HFFc6 (cell line): ENCODE measurements around the gene PC. TPM values are rescaled to one million over a fixed set of nuclear protein-coding genes. Genes with fewer than 3 reads are reported as not detected.
A peak's percentile ranks its signal among the peaks of the same experiment; 100 is the strongest.
"Not testable (repeated sequence)": the region's sequence is repeated elsewhere in the genome, so short reads cannot be mapped to it uniquely, and the experiment has no call there.

Experiments used
- DNase-seq: peaks from one replicate; pipeline ENCODE4 v3.0.0-alpha.2; 2018
- H3K27ac Mint-ChIP-seq: 2 replicates; pipeline ENCODE4 v1.8.0; 2020; ENCODE audit warnings: mild to moderate bottlenecking, mixed read lengths
- H3K27me3 Mint-ChIP-seq: 2 replicates; pipeline ENCODE4 v1.8.0; 2021; ENCODE audit warnings: mild to moderate bottlenecking, moderate library complexity, mixed read lengths; ENCODE audit not compliant: insufficient read depth
- H3K36me3 Mint-ChIP-seq: 2 replicates; pipeline ENCODE4 v1.8.0; 2021; ENCODE audit warnings: low read depth, mixed read lengths
- H3K4me1 Mint-ChIP-seq: 2 replicates; pipeline ENCODE4 v1.8.0; 2020; ENCODE audit warnings: low read depth, mixed read lengths
- H3K4me3 Mint-ChIP-seq: 2 replicates; pipeline ENCODE4 v1.8.0; 2020; ENCODE audit warnings: mild to moderate bottlenecking, moderate library complexity, mixed read lengths
- H3K9me3 Mint-ChIP-seq: 2 replicates; pipeline ENCODE4 v1.8.0; 2020; ENCODE audit warnings: mild to moderate bottlenecking, mixed read lengths
- total RNA-seq, 6 experiments: library from RNA; stranded (reverse); fragmentation: NEBNext Ultra II Directional; extraction: Animal tissue kit (Norgen Biotek cat#: 25700); gene quantifications; 2 replicates in 1 of 6; 3 replicates in 5 of 6; pipeline ENCODE4 v1.2.3, GENCODE V29; 2021
- TF ChIP-seq, protein P1 (sequence below): fragments of 200-600 bp; sonication (generic); IDR thresholded peaks from 2 replicates; pipeline ENCODE4 v1.5.0; 2021; ENCODE audit warnings: antibody characterized with exemption, mild to moderate bottlenecking

PC gene
- total RNA-seq, 6 experiments from 2014 or later = 13.2 to 21.8 (median 19.3) TPM

DNA sequence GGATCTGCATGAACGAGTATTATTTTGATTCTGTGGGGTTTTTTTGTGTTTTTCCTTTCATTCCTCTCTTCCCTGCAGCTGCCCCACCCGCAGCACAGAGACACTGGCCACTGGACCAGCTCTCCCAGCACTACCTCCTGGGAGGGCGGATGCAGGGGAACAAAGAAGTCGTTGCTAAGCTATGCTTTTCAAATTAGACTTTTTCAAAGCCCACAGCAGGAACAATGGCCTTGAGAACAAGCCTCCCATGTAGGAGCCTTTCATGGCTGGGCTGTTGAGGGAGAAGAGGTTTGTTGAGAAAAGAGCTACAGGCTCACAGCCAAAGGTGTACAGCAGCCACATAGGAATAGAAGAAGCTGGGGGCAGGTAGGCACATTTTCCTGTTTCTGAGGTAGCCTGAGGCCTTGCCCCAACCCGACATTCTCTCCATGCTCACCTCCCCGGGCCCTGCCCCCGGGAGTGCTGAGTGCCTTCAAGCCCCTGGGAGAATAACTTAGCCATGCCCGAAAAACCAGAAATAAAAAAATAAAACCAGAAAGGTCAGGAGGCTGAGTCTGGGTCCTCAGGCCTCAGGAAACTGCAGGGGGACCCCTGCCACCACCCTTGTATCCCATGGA lies 44.2 kb upstream of the PC start:
- DNase-seq = no peak
- peaks cover 12% of the 10 kb centered on the region for H3K27me3 Mint-ChIP-seq
- TF ChIP-seq, protein P1, sequence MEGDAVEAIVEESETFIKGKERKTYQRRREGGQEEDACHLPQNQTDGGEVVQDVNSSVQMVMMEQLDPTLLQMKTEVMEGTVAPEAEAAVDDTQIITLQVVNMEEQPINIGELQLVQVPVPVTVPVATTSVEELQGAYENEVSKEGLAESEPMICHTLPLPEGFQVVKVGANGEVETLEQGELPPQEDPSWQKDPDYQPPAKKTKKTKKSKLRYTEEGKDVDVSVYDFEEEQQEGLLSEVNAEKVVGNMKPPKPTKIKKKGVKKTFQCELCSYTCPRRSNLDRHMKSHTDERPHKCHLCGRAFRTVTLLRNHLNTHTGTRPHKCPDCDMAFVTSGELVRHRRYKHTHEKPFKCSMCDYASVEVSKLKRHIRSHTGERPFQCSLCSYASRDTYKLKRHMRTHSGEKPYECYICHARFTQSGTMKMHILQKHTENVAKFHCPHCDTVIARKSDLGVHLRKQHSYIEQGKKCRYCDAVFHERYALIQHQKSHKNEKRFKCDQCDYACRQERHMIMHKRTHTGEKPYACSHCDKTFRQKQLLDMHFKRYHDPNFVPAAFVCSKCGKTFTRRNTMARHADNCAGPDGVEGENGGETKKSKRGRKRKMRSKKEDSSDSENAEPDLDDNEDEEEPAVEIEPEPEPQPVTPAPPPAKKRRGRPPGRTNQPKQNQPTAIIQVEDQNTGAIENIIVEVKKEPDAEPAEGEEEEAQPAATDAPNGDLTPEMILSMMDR = no peak
- H3K27ac Mint-ChIP-seq = no peak overlapping the region
- H3K9me3 Mint-ChIP-seq = no peaks in the 10 kb centered on the region
- H3K4me1 Mint-ChIP-seq = peaks cover 7% of the 10 kb centered on the region
- 0 out of 2 replicates have a peak, but pooled peaks cover 8% of the 10 kb centered on the region for H3K36me3 Mint-ChIP-seq
- no peak overlapping the region for H3K4me3 Mint-ChIP-seq

DNA sequence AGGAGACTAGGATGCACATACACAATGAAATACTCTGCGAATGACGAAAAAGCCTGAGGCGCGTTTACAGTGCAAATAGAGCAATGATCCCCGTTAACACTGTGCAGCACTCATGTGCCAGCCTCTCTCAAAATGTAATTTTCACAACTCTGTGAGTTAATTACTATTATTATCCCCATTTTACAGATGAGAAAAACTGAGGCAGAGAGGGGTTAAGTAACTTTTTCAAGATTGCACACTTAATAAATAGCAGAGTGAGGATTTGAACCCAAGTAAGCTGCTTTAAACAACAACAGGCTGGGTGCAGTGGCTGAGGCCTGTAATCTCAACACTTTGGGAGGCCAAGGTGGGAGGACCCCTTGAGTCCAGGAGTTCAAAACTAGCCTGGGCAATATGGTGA lies 43.1 kb upstream of the PC start:
- no peak for DNase-seq
- Mint-ChIP-seq H3K4me3 (no peak overlapping the region), H3K4me1 (peaks cover 14% of the 10 kb centered on the region), H3K27me3 (peaks cover 12% of the 10 kb centered on the region), H3K36me3 (0 out of 2 replicates have a peak, but pooled peaks cover 3% of the 10 kb centered on the region), H3K9me3 (no peaks in the 10 kb centered on the region), H3K27ac (no peak overlapping the region)
- TF ChIP-seq, protein P1 = no peak

DNA sequence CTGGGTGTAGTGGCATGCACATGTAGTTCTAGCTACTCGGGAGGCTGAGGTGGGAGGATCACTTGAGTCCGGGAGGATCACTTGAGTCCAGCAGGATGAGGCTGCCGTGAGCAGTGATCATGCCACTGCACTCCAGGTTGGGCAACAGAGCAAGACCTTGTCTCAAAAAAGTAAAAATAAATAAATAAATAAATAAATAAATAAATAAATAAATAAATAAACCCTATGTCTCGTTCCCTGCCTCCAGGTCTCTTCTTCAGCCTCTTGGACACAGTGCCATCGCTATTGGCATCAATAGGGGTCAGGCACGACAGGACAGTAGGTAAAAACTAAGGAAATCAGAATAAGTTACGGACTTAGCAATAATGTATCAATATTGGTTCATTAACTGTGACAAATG lies 41.4 kb upstream of the PC start:
- Mint-ChIP-seq H3K4me1 (peaks cover 10% of the 10 kb centered on the region), H3K9me3 (no peaks in the 10 kb centered on the region), H3K4me3 (no peak overlapping the region), H3K27ac (no peak overlapping the region), H3K27me3 (peaks cover 10% of the 10 kb centered on the region), H3K36me3 (no peaks in the 10 kb centered on the region)
- DNase-seq = no peak
- TF ChIP-seq, protein P1 = no peak

DNA sequence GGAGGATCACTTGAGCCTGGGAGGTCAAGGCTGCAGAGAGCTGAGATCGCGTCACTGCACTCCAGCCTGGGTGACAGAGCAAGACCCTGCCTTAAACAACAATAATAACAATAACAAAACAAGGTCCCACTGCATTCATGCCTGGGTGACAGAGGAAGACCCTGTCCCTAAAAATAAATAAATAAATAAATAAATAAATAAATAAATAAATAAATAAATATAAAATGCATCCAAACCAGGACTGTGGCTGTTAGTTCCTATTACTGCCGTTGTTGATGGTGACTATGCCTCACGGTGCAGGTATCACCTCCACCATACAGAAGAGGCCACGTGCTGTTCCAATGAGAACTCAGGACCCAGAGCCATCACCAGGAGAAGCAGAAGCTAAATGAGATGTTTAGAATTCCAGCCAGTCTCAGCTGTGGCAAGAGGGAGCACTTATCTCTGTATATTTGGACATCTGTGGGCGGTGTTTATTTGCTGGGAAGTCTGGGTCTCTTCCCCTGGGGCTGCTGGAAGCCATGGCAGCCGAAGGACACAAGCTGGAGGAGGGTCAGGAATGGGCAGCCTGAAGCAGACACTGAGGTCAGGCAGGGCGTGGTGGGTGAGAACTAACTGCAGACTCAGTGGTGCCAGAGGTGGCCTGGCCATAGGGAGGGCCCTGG lies 38.6 kb upstream of the PC start:
- DNase-seq = peak; percentile 20
- H3K27me3 Mint-ChIP-seq = peaks cover 15% of the 10 kb centered on the region; the same call in 1 of the 2 replicates
- TF ChIP-seq, protein P1 = no peak
- no peaks in the 10 kb centered on the region for H3K36me3 Mint-ChIP-seq
- no peak overlapping the region for H3K4me3 Mint-ChIP-seq
- H3K9me3 Mint-ChIP-seq = no peaks in the 10 kb centered on the region
- H3K4me1 Mint-ChIP-seq = peaks cover 10% of the 10 kb centered on the region
- H3K27ac Mint-ChIP-seq = no peak overlapping the region

DNA sequence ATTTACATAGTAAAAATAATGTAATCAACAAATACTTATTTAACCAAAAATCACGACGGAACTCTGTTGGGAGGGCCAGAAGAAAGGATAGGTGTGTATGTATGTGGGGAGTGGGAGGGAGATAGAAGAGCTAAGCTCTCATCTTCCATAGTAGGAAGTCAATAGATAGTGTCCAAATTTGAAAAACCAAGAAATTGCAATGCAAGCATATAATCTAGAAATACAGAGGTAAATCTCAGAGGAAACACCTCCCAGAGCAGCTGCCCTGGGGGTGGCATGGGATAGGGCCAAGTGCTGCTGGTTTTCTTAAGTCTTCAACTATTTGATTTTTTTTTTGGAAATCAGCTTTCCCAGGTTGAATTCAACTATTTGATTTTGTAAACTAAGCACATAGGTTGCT lies 33.9 kb upstream of the PC start:
- DNase-seq = no peak
- no peaks in the 10 kb centered on the region for H3K36me3 Mint-ChIP-seq
- H3K27me3 Mint-ChIP-seq = peaks cover 15% of the 10 kb centered on the region
- peaks cover 6% of the 10 kb centered on the region for H3K4me1 Mint-ChIP-seq
- TF ChIP-seq, protein P1 = no peak
- H3K4me3 Mint-ChIP-seq = no peak overlapping the region
- H3K27ac Mint-ChIP-seq = no peak overlapping the region
- H3K9me3 Mint-ChIP-seq = no peaks in the 10 kb centered on the region

DNA sequence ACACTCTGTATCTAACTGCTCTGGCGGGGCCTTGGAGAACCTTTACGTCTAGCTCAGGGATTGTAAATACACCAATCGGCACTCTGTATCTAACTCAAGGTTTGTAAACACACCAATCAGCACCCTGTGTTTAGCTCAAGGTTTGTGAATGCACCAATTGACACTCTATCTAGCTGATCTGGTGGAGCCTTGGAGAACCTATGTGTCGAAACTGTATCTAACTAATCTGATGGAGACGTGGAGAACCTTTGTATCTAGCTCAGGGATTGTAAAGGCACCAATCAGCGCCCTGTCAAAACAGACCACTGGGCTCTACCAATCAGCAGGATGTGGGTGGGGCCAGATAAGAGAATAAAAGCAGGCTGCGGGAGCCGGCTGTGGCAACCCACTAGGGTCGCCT lies 31.2 kb upstream of the PC start:
- not testable (repeated sequence) for DNase-seq, H3K4me3 Mint-ChIP-seq, H3K4me1 Mint-ChIP-seq, H3K36me3 Mint-ChIP-seq, H3K27ac Mint-ChIP-seq, H3K9me3 Mint-ChIP-seq
- peaks cover 14% of the 10 kb centered on the region for H3K27me3 Mint-ChIP-seq

DNA sequence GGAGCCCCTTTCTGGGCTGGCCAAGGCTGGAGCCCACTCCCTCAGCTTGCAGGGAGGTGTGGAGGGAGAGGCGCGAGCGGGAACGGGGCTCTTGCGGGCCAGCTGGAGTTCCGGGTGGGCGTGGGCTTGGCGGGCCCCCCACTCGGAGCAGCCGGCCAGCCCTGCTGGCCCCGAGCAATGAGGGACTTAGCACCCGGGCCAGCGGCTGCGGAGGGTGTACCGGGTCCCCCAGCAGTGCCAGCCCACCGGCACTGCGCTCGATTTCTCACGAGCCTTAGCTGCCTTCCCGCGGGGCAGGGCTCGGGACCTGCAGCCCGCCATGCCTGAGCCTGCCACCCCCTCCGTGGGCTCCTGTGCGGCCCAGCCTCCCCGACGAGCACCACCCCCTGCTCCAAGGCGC lies 30.6 kb upstream of the PC start:
- not testable (repeated sequence) for H3K9me3 Mint-ChIP-seq, H3K4me3 Mint-ChIP-seq, H3K27ac Mint-ChIP-seq, DNase-seq, H3K36me3 Mint-ChIP-seq
- Mint-ChIP-seq H3K27me3 (peaks cover 12% of the 10 kb centered on the region), H3K4me1 (peaks cover 11% of the 10 kb centered on the region)
